ENCODE results near the gene UBE2O.

The UBE2O gene

DNA sequence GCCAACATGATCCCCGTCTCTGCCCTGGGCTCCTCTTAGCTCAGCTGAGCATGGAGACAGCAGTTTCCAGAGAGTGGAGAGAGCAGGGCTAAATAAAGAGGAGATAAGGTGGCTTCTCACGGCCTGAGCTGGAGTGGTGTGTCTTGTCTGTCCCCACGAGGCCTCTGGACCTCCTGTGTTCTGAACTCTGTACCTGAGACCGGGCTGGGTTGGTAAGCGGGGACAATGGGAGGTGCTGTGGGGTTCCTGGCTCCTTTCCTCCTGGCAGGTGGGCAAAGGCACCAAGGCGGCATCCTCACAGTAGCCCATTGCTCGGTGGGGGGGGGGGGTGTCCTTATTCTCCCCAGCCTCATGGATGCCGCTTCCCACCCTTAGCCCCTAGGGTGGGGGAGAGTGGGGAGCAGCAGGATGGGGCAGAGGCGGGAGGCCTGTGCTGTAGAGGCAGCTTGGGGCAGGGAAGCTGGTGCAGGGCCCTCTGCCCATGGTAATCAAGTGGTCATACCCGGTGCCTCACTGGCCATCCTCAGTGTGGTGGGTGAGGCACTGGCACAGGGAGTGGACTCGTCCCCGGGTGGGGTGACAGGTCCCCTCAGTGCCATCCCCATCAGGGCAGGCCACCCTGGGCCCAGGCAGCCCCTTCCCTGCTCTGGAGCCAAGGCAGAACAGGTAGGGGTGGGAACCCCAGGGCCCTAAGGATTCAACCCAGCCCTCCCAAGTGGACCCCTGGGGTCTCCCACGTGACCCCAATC, 17.2 kb upstream of the UBE2O start:
- in situ Hi-C loops (cut with HindIII; ENCODE audit: low pct_ligation_motif_present, low pct_unique_long_range_greater_than_20kb, low sequenced_read_pairs), result no loop called here

DNA sequence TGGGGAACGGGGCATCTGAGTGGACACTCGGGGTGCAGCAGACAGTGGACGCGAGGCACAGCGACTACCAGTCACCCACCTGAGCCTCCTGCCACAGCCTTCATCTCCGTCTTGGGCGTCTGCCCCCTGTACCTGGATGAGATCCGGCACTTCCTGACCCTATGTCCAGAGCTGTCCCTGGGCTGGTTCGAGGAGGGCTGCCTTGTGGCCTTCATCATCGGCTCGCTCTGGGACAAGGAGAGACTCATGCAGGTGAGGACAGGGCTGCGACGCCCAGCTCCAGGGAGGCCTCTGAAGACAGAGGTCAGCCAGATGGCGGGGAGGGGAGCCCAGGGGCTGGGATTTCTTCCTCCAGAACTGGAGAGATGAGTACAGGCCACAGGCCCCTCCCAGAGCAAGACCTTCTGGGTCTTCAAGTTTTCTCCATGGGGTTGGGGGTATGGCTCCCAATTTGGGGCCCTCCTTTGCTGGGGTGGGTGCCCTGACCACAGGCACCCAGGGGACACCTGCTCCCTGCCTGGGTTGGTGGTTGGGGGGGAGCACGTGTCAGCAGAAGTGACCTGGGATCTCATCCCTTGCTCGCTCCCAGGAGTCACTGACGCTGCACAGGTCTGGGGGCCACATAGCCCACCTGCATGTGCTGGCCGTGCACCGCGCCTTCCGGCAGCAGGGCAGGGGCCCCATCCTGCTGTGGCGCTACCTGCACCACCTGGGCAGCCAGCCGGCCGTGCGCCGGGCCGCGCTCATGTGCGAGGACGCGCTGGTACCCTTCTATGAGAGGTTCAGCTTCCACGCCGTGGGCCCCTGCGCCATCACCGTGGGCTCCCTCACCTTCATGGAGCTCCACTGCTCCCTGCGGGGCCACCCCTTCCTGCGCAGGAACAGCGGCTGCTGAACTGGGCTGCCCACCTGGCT, 16.4 kb upstream of the UBE2O start:
- DNase-seq, result no peak
- in situ Hi-C loops (cut with HindIII; ENCODE audit: low pct_ligation_motif_present, low pct_unique_long_range_greater_than_20kb, low sequenced_read_pairs), result no loop called here

More for the DNA sequence above, 17.2 kb upstream of the UBE2O start:
- no peak for DNase-seq

DNA sequence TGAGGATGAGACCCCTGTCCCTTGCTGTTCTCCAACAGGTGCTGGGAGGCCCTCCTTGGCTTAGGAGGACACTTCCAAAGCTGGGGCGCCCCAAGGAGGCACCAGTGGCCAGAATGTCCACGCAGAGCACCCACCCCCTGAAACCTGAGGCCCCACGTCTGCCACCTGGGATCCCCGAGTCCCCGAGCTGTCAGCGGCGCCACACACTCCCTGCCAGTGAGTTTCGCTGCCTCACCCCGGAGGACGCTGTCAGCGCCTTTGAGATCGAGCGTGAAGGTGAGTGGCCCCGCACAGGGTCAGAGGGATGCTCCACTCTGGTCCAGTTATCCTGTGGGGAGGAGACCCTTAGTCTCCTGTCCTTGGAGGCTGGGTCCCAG, 15.7 kb upstream of the UBE2O start:
- in situ Hi-C loops (cut with HindIII; ENCODE audit: low pct_ligation_motif_present, low pct_unique_long_range_greater_than_20kb, low sequenced_read_pairs), result no loop called here
- no peak for DNase-seq

DNA sequence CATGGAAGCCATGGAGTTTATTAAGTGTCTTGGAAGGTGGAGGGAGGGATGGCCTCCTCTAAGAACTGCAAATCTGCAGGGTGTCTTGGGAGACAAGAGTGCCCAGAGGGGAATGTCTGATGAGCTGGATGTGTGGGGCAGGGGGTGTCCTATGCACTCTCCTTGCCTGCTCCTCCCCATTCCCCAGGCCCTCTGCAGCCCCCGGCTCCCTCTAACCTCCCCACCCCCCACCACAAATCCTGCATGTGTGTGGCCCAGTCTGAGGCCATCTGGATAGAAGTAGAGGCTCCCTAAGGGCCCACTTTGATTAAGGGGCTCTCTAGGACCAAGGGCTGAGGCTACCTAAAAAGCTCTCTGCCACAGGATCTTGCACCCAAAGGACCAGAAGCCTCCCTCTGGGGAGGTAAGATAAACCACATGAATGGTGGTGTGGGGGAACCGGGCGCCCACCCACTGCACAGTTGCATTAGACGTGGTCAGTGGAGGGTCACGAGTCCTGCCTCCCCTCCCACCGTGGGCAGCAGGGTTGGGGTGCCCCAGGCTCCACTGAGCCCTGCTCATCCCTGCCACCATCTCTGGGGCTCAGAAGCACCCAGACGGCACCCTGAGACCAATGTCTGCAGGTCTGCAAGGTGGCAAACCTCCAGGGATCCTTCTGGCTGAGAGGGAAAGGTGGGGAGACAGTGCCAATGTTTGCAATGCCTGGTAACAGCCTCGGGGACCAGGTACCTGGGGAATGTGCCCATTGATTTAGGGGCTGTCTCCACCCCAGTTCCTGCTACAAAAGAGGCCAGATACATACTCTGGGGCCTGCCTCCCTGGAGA, 15.1 kb upstream of the UBE2O start:
- no peak for DNase-seq
- in situ Hi-C loops (cut with HindIII; ENCODE audit: low pct_ligation_motif_present, low pct_unique_long_range_greater_than_20kb, low sequenced_read_pairs), result no loop called here

DNA sequence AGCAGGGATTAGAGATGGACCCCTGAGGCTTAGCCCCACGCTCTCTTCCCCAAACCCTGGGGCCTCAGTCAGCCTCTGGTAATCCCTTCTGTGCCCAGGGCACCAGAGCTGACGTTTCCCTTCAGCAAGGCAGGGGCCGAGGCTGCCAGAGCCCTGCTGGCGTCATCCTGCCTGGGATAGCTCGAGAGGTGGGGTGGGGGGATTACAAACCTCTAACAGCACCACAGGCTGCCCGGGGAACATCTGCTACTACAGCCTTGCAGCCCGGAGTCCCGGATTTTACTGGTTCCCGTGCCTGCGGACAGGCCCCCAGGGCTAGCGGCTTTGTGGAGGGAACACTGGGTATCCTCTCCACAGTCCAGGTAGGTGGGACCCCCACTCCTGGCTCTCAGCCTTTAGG, 14.4 kb upstream of the UBE2O start, which contains the start of gene AANAT:
Gene AANAT (plus strand): TSS at position 238 of the 400 bp plus-strand sequence. CDS start 1,144 bp downstream, outside the sequence.
- in situ Hi-C loops (cut with HindIII; ENCODE audit: low pct_ligation_motif_present, low pct_unique_long_range_greater_than_20kb, low sequenced_read_pairs), result no loop called here
- DNase-seq, result no peak

DNA sequence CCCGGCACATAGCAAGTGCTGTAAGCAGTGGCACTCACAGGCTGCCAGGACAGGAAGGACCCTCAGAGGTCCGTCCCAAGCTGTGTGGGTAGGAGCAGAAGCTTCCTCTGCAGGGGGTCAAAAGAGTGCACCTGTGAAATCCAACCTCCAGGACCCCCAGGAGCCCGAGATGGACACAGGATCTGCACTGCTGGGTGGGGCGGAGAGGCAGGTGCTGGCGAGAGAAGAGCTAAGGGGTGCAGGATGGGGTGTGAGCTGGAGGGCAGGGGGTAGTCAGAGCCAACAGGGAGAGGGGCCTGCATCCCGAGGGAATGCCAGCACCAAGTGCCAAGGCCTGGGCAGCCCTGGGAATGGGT, 13.8 kb upstream of the UBE2O start:
- in situ Hi-C loops (cut with HindIII; ENCODE audit: low pct_ligation_motif_present, low pct_unique_long_range_greater_than_20kb, low sequenced_read_pairs), result no loop called here
- DNase-seq, result no peak

DNA sequence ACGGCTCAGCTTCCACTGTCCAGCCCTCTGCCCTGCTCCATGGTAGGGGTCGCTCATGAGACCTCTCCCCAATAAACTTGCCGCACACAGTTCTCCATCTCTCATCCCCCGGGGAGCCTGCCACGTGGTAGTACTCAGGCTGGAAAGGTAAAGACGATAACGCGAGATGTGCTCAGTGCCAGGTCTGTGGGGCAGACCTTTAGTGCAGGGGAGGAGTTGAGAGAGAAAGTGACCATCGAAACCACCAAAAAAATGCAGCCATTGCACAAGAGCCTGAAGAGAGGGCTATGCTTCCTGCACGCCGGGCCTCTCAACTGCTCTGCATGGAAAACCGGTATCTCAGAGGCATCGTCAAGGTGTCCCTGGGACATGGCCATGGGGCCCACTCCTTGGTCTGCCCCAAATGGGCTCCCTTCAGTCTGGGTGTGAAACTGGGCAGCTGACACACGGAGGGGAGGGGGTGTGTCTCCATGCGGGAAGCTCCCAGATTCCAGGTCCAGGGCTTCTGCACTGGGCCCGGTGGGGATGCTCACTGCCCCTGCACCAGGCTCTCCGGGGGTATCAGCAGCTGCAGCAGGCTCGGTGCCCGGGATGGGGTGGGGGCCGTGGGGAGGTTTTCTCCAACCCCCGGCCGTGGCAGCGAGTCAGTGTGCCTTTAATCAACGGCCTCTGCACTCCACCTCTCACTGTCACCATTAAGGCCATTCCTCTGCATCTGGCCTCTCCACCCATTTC, 9.8 kb upstream of the UBE2O start:
- in situ Hi-C loops (cut with HindIII; ENCODE audit: low pct_ligation_motif_present, low pct_unique_long_range_greater_than_20kb, low sequenced_read_pairs), result no loop called here
- DNase-seq, result no peak

DNA sequence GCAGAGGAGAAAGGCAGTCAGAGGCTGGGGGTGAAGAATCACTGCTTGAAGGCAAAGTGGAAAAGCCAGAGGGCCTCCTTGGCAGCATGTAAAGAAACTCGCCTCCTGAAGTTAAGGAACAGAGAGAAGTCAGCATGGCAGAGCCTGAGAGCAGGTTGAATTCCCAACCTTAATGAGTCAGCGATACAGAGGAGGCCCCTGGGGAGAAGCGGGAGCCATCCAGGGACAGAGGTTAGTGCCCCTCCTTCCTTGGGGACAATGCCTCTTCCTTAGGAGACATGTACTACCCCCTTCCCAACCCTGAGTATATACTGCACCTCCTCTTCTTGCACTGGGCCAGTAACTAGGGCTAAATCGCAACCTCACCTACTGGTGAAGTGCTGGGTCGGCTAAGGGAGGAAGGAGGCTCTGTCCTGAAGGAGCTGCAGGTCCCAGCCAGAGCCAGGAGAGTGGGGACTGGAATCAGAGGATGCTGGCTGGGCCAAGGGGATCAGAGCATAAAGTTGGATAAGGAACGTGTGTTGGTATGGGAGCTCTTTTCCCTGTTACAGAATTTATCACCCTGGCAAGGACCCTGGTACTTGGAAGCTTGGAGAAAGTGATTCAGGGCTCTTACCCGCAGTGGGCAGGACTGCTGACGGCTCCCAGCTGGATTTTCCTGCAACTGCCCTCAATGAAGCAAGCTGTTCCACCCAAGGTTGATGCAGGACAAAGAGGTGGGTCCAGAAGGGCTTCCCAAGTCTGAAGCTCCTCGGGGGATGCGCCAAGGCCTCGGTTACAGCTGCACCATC, 9.0 kb upstream of the UBE2O start:
- DNase-seq, result no peak
- in situ Hi-C loops (cut with HindIII; ENCODE audit: low pct_ligation_motif_present, low pct_unique_long_range_greater_than_20kb, low sequenced_read_pairs), result no loop called here

DNA sequence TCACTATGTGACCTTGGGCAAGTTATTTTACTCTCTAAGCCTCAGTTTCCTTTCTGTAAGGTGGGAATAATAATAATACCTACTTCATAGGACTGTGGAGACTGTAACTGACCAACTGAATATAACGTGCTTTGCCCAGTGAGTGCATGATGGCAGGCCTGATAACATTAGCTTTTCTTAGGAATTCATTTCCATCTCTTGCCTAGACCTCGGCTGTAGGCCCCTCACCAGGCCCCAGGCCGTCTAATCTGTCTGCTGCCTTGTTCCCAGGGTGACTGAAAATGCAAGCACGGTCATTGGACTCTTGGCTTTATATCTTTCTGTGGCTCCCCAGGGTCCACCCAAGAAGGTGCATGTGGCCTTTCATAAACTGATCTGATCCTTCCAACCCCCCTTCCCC, 6.7 kb upstream of the UBE2O start:
- DNase-seq, result no peak
- in situ Hi-C loops (cut with HindIII; ENCODE audit: low pct_ligation_motif_present, low pct_unique_long_range_greater_than_20kb, low sequenced_read_pairs), result no loop called here

DNA sequence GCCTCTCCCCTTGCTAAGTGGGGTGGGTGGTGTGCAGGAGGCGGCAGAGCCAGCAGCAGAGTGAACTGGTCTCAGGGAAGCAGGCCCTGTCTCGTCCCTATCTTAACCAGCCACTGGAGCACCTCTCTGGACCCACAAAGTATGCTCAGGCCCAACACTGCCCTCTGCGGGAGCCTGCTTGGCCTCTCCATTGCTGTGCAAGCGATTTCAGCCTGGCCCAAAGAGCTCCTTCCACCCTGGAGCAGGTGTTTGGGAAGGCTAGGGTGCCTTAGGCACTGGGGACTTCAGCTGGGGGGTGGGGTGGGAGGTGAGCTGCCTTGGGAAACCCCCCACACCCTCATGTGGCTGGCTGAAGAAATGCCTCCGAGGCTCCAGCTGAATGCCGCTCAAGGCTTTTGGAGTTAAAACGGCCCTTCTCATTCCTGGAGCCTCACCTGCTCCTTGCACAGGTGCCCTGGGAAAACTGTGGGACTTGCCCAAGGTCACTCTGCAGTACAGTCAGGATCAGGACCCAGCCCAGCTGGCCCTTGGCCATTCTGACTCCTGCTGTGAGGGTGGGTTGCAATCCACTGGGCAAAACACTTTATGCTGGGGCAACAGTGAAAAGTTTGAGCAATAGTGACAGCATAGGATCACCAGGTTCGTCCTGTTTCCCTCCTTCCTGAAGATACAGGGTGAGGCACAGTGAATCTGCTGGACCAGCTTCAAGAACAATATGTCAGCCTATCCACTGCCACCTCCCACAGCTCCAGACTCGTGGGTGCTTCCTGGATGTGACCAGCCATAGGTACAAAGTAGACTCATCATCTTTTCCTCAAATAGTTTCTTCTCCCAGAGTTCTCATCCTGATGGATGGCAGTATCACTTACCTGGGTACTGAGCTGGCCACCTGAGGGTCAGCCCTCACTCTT, 5.9 kb upstream of the UBE2O start:
- in situ Hi-C loops (cut with HindIII; ENCODE audit: low pct_ligation_motif_present, low pct_unique_long_range_greater_than_20kb, low sequenced_read_pairs), result no loop called here
- DNase-seq, result peak; percentile 73

DNA sequence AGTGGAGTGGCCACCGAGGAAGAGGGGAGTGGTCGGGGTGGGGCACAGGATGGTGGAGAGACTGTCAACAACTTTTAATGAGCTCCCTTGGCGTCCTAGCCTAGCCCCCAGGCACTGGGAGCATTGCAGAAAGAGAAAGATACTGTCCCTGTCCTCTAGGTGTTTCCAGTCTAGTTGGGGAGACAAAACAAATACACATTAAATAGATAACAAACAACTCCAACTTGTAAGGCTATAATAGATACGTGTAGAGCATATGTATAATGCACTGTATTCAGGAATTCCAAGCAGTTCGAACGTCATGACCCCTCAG, 435 bp upstream of the UBE2O start:
- in situ Hi-C loops (cut with HindIII; ENCODE audit: low pct_ligation_motif_present, low pct_unique_long_range_greater_than_20kb, low sequenced_read_pairs), result no loop called here
- no peak for DNase-seq

DNA sequence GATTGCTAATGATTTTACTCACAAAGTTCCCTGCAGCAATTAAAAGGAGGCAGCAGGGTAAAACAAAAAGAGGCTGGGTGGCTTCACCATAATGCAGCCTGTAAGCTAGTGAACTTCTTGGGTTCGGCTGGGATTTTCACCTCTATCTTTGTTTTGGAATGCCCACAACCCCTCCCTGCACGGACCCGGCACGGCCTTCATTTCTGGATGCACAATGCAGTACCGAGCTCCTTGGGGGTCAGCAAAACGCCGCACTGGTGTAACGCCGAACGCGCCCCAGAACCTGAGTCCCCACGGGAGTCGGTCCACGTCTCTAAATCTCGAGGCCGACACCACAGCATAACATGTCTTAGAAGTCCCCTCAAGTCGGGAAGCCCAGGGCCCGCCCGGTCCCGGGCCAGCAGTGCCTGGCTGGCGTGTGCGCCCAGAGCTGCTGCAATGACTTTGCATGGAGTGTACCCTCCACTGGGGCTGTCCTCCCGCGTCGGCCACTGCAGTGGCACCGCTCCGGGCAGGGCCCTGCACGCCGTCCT, 759 bp downstream of the UBE2O start:
- no peak for DNase-seq
- in situ Hi-C loops (cut with HindIII; ENCODE audit: low pct_ligation_motif_present, low pct_unique_long_range_greater_than_20kb, low sequenced_read_pairs), result no loop called here

DNA sequence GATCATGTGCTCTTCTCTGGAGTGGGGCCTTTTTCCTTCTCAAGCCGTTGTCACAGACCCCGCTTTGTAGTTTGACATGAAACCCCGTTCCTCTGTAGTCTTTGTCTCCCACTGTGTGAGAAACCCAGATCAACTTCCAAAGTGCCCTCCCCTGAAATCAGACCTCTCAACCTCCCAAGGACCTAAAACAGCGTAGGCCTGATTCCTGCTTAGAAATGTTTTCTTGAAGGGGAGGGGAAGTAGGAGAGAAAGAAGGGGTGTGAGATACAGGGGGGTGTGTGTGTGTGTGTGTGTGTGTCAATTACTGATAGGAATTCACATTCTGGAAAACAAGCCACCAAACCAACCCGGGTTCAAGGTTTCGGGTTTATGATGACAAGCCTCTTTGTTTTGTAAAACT, 1.4 kb downstream of the UBE2O start:
- in situ Hi-C loops (cut with HindIII; ENCODE audit: low pct_ligation_motif_present, low pct_unique_long_range_greater_than_20kb, low sequenced_read_pairs), result no loop called here
- no peak for DNase-seq

DNA sequence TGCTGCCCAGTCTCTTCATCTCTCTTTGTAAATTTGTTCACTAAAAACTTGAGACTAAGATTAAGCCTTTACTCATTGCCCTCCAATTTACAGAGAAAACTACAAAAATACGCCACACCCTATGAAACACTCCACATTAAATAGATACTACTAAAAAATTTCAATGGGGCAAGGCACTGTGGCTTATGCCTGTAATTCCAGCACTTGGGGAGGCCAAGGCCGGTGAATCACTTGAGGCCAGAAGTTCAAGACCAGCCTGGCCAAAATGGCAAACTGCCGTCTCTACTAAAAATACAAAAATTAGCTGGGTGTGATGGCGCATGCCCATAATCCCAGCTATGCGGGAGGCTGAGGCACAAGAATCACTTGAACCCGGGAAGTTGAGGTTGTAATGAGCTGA, 3.8 kb downstream of the UBE2O start:
- in situ Hi-C loops (cut with HindIII; ENCODE audit: low pct_ligation_motif_present, low pct_unique_long_range_greater_than_20kb, low sequenced_read_pairs), result no loop called here
- no peak for DNase-seq

DNA sequence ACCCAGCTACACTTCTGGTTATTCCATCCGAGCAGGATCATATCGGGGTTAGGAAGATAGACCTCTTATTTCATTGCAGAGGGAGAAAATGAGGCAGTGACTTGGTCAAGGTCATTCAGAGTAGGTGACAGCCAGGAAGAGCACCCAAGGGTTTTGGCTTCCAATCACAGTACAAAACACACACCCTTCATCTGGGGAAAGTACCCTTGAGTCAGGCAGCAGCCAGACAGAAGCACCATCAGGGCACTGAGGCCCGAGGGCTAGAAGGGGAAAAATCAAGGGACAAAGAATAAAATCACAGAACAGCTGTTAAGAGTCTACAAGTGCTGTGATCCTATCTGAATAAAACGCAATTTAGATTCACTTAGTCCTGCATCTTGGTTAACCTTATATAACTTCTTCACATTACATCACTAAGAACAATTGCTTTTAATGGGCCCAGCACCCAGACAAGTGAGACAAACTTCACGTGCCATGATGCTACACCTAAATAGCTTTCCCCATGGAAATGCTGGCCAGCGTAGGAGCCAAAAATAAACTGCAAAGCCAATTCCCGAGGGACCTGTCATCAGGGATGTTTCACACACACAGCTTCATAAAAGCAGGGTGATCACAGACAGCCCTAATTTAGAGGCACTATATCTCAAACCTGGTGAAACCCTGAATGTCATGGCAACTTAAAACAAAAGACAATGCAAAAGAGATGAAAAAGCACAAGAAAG, 4.9 kb downstream of the UBE2O start:
- in situ Hi-C loops (cut with HindIII; ENCODE audit: low pct_ligation_motif_present, low pct_unique_long_range_greater_than_20kb, low sequenced_read_pairs), result no loop called here
- DNase-seq, result no peak

All from ACHN (cell line).